HEK293 (cell line): ENCODE measurements around the gene SERTAD2.

Experiments used
- FEZF1 ChIP-seq: fragments of 450-650 bp; formaldehyde crosslinking; IDR thresholded peaks from 2 replicates; pipeline ENCODE4 v1.5.1; 2016; ENCODE audit warnings: missing biosample characterization, missing genetic modification characterization
- IKZF3 ChIP-seq: fragments of 450-650 bp; IDR thresholded peaks from 2 replicates; pipeline ENCODE4 v1.5.0; 2018; ENCODE audit warnings: missing biosample characterization, mild to moderate bottlenecking, missing genetic modification characterization, moderate library complexity
- KLF10 ChIP-seq: fragments of 450-650 bp; IDR thresholded peaks from 2 replicates; pipeline ENCODE4 v1.5.1; 2018; ENCODE audit warnings: missing biosample characterization, mild to moderate bottlenecking, missing genetic modification characterization
- KLF16 ChIP-seq: fragments of 450-650 bp; formaldehyde crosslinking; IDR thresholded peaks from 2 replicates; pipeline ENCODE4 v1.5.1; 2017; ENCODE audit warnings: missing biosample characterization, missing genetic modification characterization
- KLF9 ChIP-seq: fragments of 450-650 bp; formaldehyde crosslinking; IDR thresholded peaks from 2 replicates; pipeline ENCODE4 v1.5.1; 2016; ENCODE audit warnings: missing biosample characterization, missing genetic modification characterization, low read depth
- OSR2 ChIP-seq: fragments of 450-650 bp; formaldehyde crosslinking; IDR thresholded peaks from 2 replicates; pipeline ENCODE4 v1.5.1; 2016; ENCODE audit warnings: missing biosample characterization, missing genetic modification characterization
- PATZ1 ChIP-seq: fragments of 450-650 bp; formaldehyde crosslinking; IDR thresholded peaks from 2 replicates; pipeline ENCODE4 v1.5.1; 2016; ENCODE audit warnings: missing biosample characterization, missing genetic modification characterization
- SP3 ChIP-seq: fragments of 450-650 bp; formaldehyde crosslinking; IDR thresholded peaks from 2 replicates; pipeline ENCODE4 v1.5.1; 2016; ENCODE audit warnings: missing biosample characterization, missing genetic modification characterization
- TSHZ1 ChIP-seq: fragments of 450-650 bp; formaldehyde crosslinking; IDR thresholded peaks from 2 replicates; pipeline ENCODE4 v1.5.1; 2016; ENCODE audit warnings: missing biosample characterization, missing genetic modification characterization, borderline replicate concordance
- WT1 ChIP-seq: fragments of 450-650 bp; formaldehyde crosslinking; IDR thresholded peaks from 2 replicates; pipeline ENCODE4 v1.5.1; 2016; ENCODE audit warnings: missing biosample characterization, missing genetic modification characterization
- ZBTB17 ChIP-seq: fragments of 450-650 bp; formaldehyde crosslinking; IDR thresholded peaks from 2 replicates; pipeline ENCODE4 v1.5.1; 2016; ENCODE audit warnings: missing biosample characterization, missing genetic modification characterization
- ZBTB8A ChIP-seq: fragments of 450-650 bp; formaldehyde crosslinking; IDR thresholded peaks from 2 replicates; pipeline ENCODE4 v1.5.1; 2016; ENCODE audit warnings: missing biosample characterization, missing genetic modification characterization
- ZEB2 ChIP-seq: fragments of 450-650 bp; formaldehyde crosslinking; IDR thresholded peaks from 2 replicates; pipeline ENCODE4 v1.5.1; 2016; ENCODE audit warnings: missing biosample characterization, missing genetic modification characterization
- ZFHX2 ChIP-seq: fragments of 450-650 bp; formaldehyde crosslinking; conservative IDR thresholded peaks from 2 replicates; pipeline ENCODE4 v1.5.1; 2016; ENCODE audit warnings: missing biosample characterization, missing genetic modification characterization
- ZIC2 ChIP-seq: fragments of 450-650 bp; formaldehyde crosslinking; IDR thresholded peaks from 2 replicates; pipeline ENCODE4 v1.5.1; 2016; ENCODE audit warnings: missing biosample characterization, missing genetic modification characterization
- ZNF10 ChIP-seq: fragments of 450-650 bp; formaldehyde crosslinking; IDR thresholded peaks from 2 replicates; pipeline ENCODE4 v1.5.1; 2017; ENCODE audit warnings: missing biosample characterization, missing genetic modification characterization
- ZNF184 ChIP-seq: fragments of 450-650 bp; IDR thresholded peaks from 2 replicates; pipeline ENCODE4 v1.5.1; 2018; ENCODE audit warnings: missing biosample characterization, mild to moderate bottlenecking, missing genetic modification characterization
- ZNF214 ChIP-seq: fragments of 450-650 bp; formaldehyde crosslinking; IDR thresholded peaks from 2 replicates; pipeline ENCODE4 v1.5.1; 2017; ENCODE audit warnings: missing biosample characterization, mild to moderate bottlenecking, missing genetic modification characterization, borderline replicate concordance
- ZNF223 ChIP-seq: fragments of 450-650 bp; formaldehyde crosslinking; IDR thresholded peaks from 2 replicates; pipeline ENCODE4 v1.5.1; 2016; ENCODE audit warnings: missing biosample characterization, missing genetic modification characterization
- ZNF366 ChIP-seq: fragments of 450-650 bp; formaldehyde crosslinking; conservative IDR thresholded peaks from 2 replicates; pipeline ENCODE4 v1.5.1; 2016; ENCODE audit warnings: missing biosample characterization, missing genetic modification characterization
- ZNF391 ChIP-seq: fragments of 450-650 bp; formaldehyde crosslinking; IDR thresholded peaks from 2 replicates; pipeline ENCODE4 v1.5.1; 2016; ENCODE audit warnings: low read depth, missing biosample characterization, missing genetic modification characterization, borderline replicate concordance
- ZNF394 ChIP-seq: fragments of 450-650 bp; formaldehyde crosslinking; IDR thresholded peaks from 2 replicates; pipeline ENCODE4 v1.5.1; 2016; ENCODE audit warnings: missing biosample characterization, missing genetic modification characterization, mild to moderate bottlenecking, moderate library complexity, borderline replicate concordance
- ZNF423 ChIP-seq: fragments of 450-650 bp; formaldehyde crosslinking; IDR thresholded peaks from 2 replicates; pipeline ENCODE4 v1.5.1; 2016; ENCODE audit warnings: missing biosample characterization, missing genetic modification characterization
- ZNF513 ChIP-seq: fragments of 450-650 bp; IDR thresholded peaks from 2 replicates; pipeline ENCODE4 v1.5.1; 2018; ENCODE audit warnings: missing biosample characterization, missing genetic modification characterization
- ZNF701 ChIP-seq: fragments of 450-650 bp; formaldehyde crosslinking; IDR thresholded peaks from 2 replicates; pipeline ENCODE4 v1.5.1; 2016; ENCODE audit warnings: missing biosample characterization, missing genetic modification characterization
- ZNF704 ChIP-seq: fragments of 450-650 bp; formaldehyde crosslinking; IDR thresholded peaks from 2 replicates; pipeline ENCODE4 v1.5.1; 2016; ENCODE audit warnings: missing biosample characterization, missing genetic modification characterization
- ZNF76 ChIP-seq: fragments of 450-650 bp; formaldehyde crosslinking; IDR thresholded peaks from 2 replicates; pipeline ENCODE4; 2016; ENCODE audit warnings: low read depth, missing biosample characterization, missing genetic modification characterization, borderline replicate concordance
- ZXDB ChIP-seq: fragments of 450-650 bp; formaldehyde crosslinking; IDR thresholded peaks from 2 replicates; pipeline ENCODE4 v1.5.1; 2016; ENCODE audit warnings: missing biosample characterization, missing genetic modification characterization
- TF ChIP-seq, protein P1 (sequence below): fragments of 450-650 bp; IDR thresholded peaks from 2 replicates; pipeline ENCODE4 v1.5.1; 2018; ENCODE audit warnings: missing biosample characterization, mild to moderate bottlenecking, missing genetic modification characterization

SERTAD2 gene

GRCh38 chr2:64644458-64645382 is 9.0 kb downstream of the SERTAD2 start (continued):
- TF ChIP-seq KLF16 (tag by site-specific recombination) (0 out of 2 replicates have a peak, but pooled peaks have one; percentile 30), ZNF10 (peak; percentile 68; the same call in 1 of the 2 replicates), ZNF423 (tag by site-specific recombination) (no peak), KLF9 (tag by site-specific recombination) (no peak), ZNF366 (tag by site-specific recombination) (0 out of 2 replicates have a peak, but pooled peaks have one; percentile 12), TSHZ1 (no peak), ZBTB8A (tag by site-specific recombination) (peak; percentile 58), SP3 (tag by site-specific recombination) (peak; percentile 63; the same call in 1 of the 2 replicates), ZFHX2 (tag by site-specific recombination) (peak; percentile 34; the same call in 1 of the 2 replicates), ZNF214 (tag by site-specific recombination) (no peak), KLF10 (tag by site-specific recombination) (no peak), IKZF3 (peak; percentile 66; the same call in 1 of the 2 replicates), FEZF1 (peak; percentile 27; the same call in 1 of the 2 replicates), ZNF391 (tag by site-specific recombination) (no peak), OSR2 (tag by site-specific recombination) (peak; percentile 82), ZNF76 (no peak), ZNF701 (tag by site-specific recombination) (no peak), ZNF184 (no peak), WT1 (peak; percentile 87), ZNF223 (tag by site-specific recombination) (peak; percentile 92), ZNF704 (no peak), ZXDB (tag by site-specific recombination) (peak; percentile 65), ZEB2 (peak; percentile 82), ZNF394 (tag by site-specific recombination) (peak; percentile 45; the same call in 1 of the 2 replicates), ZNF513 (tag by site-specific recombination) (peak; percentile 61; the same call in 1 of the 2 replicates), PATZ1 (tag by site-specific recombination) (peak; percentile 81), ZIC2 (tag by site-specific recombination) (peak; percentile 72), ZBTB17 (tag by site-specific recombination) (peak; percentile 63)
- TF ChIP-seq, protein P1, sequence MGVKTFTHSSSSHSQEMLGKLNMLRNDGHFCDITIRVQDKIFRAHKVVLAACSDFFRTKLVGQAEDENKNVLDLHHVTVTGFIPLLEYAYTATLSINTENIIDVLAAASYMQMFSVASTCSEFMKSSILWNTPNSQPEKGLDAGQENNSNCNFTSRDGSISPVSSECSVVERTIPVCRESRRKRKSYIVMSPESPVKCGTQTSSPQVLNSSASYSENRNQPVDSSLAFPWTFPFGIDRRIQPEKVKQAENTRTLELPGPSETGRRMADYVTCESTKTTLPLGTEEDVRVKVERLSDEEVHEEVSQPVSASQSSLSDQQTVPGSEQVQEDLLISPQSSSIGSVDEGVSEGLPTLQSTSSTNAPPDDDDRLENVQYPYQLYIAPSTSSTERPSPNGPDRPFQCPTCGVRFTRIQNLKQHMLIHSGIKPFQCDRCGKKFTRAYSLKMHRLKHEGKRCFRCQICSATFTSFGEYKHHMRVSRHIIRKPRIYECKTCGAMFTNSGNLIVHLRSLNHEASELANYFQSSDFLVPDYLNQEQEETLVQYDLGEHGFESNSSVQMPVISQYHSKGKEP, result peak; percentile 79
